PC-3 (cell line): ENCODE data around the gene TMEM86A. TPM values are rescaled to one million over a fixed set of nuclear protein-coding genes. Genes with fewer than 3 reads are reported as not detected.
"Not testable (repeated sequence)": the region's sequence is repeated elsewhere in the genome, so short reads cannot be mapped to it uniquely, and the experiment has no call there.

Source experiments
- ATAC-seq: fragments of 200-7000 bp; cut with Tn5 transposase; 2 replicates; pipeline ENCODE4 v1.9.1; 2020; ENCODE audit warnings: mild to moderate bottlenecking, moderate library complexity
- BruUV-seq: library from RNA; stranded (reverse); fragments of 400-500 nt; replicated peaks from 2 replicates; lab custom pipeline; 2021; lab: Mats Ljungman, UMichigan
- CTCF ChIA-PET: fragments of 300-600 bp; sonication (Branson Sonifier 250); formaldehyde crosslinking; loops from one replicate; lab custom pipeline; 2022; ENCODE audit warnings: antibody characterized with exemption; lab: Charles Lee
- POLR2A ChIA-PET: fragments of 300-600 bp; sonication (Branson Sonifier 250); formaldehyde crosslinking; loops from one replicate; lab custom pipeline; 2022; ENCODE audit warnings: antibody characterized with exemption; ENCODE audit not compliant: unreplicated experiment; lab: Charles Lee
- DNase-seq: peaks from one replicate; pipeline ENCODE4 v3.0.0-alpha.2; 2015
- H2AFZ ChIP-seq: fragments of 300-600 bp; sonication (generic); 2 replicates; pipeline ENCODE4 v1.6.0; 2016; ENCODE audit warnings: antibody characterized with exemption, low read length
- H3F3A ChIP-seq: fragments of 300-600 bp; sonication (generic); one replicate; pipeline ENCODE4 v1.6.0; 2017; ENCODE audit warnings: antibody characterized with exemption, low read length, control low read depth, mild to moderate bottlenecking; ENCODE audit not compliant: unreplicated experiment
- H3K27ac ChIP-seq: fragments of 300-600 bp; sonication (generic); 2 replicates; pipeline ENCODE4 v1.5.1; 2016; ENCODE audit warnings: mild to moderate bottlenecking, low read length
- H3K27me3 ChIP-seq: fragments of 300-600 bp; sonication (generic); 2 replicates; pipeline ENCODE4 v1.6.1; 2016; ENCODE audit warnings: low read length, mixed read lengths
- H3K36me3 ChIP-seq: fragments of 300-600 bp; sonication (generic); 2 replicates; pipeline ENCODE4 v1.6.1; 2016; ENCODE audit warnings: low read depth, mixed run types, low read length, mixed read lengths
- H3K4me1 ChIP-seq: fragments of 300-600 bp; sonication (generic); 2 replicates; pipeline ENCODE4 v1.5.1; 2016; ENCODE audit warnings: low read length; ENCODE audit not compliant: insufficient read depth
- H3K4me2 ChIP-seq: fragments of 300-600 bp; sonication (generic); 2 replicates; pipeline ENCODE4 v1.6.0; 2016; ENCODE audit warnings: low read length
- H3K4me3 ChIP-seq: fragments of 300-600 bp; sonication (generic); 2 replicates; pipeline ENCODE4 v1.5.1; 2016; ENCODE audit warnings: mild to moderate bottlenecking, low read length, mixed read lengths
- H3K79me2 ChIP-seq: fragments of 300-600 bp; sonication (generic); 2 replicates; pipeline ENCODE4 v1.6.1; 2017; ENCODE audit warnings: low read length, mixed read lengths
- H3K9ac ChIP-seq: fragments of 300-600 bp; sonication (generic); 2 replicates; pipeline ENCODE4 v1.6.0; 2016; ENCODE audit warnings: mild to moderate bottlenecking, low read length
- H3K9me2 ChIP-seq: fragments of 300-600 bp; sonication (generic); replicated peaks from 2 replicates; pipeline ENCODE4 v1.6.1; 2016; ENCODE audit warnings: mixed run types, low read length, mixed read lengths
- H3K9me3 ChIP-seq: fragments of 300-600 bp; sonication (generic); 2 replicates; pipeline ENCODE4 v1.6.1; 2016; ENCODE audit warnings: low read length, mixed read lengths
- H4K20me1 ChIP-seq: fragments of 300-600 bp; sonication (generic); 2 replicates; pipeline ENCODE4 v1.6.1; 2016; ENCODE audit warnings: low read length, mixed read lengths
- CTCF ChIP-seq: fragments of 300-600 bp; sonication (generic); conservative IDR thresholded peaks from 2 replicates; pipeline ENCODE4 v1.5.1; 2017; ENCODE audit warnings: antibody characterized with exemption, low read depth, mild to moderate bottlenecking, low read length
- EZH2 ChIP-seq: fragments of 300-600 bp; sonication (generic); IDR thresholded peaks from one replicate; pipeline ENCODE4 v1.6.1; 2017; ENCODE audit warnings: antibody characterized with exemption, mild to moderate bottlenecking, low read length; ENCODE audit not compliant: unreplicated experiment
- EZH2phosphoT487 ChIP-seq: fragments of 300-600 bp; sonication (generic); IDR thresholded peaks from 2 replicates; pipeline ENCODE4 v1.6.1; 2018; ENCODE audit warnings: mild to moderate bottlenecking, antibody characterized with exemption, low read length, borderline replicate concordance
- intact Hi-C: fragments of 100-400 bp; cut with micrococcal nuclease; formaldehyde crosslinking; loops from 2 replicates; pipeline ENCODE4 v1.9.0; 2023
- total RNA-seq: library from RNA; depleted of rRNA; stranded (reverse); fragments of >200 nt; gene quantifications from 2 replicates; pipeline ENCODE4 v1.2.3, GENCODE V29; 2014

Gene TMEM86A
- total RNA-seq, 1 experiment from 2014 or later, result 1.6 TPM

GRCh38 chr11:18682466-18682865, 16.1 kb upstream of the TMEM86A start:
- no peak for ATAC-seq
- no peak for DNase-seq
- no peaks in the 10 kb centered on the region for H3K36me3 ChIP-seq
- H3K4me1 ChIP-seq, result peaks cover 18% of the 10 kb centered on the region
- no peak for TF ChIP-seq EZH2
- TF ChIP-seq CTCF, result no peak
- TF ChIP-seq EZH2phosphoT487, result no peak
- no peaks in the 10 kb centered on the region for H3K9me3 ChIP-seq
- POLR2A ChIA-PET, result no interaction called here
- no peaks in the 10 kb centered on the region for H3K9me2 ChIP-seq
- H3K9ac ChIP-seq, result no peak overlapping the region
- no peak overlapping the region for H3K4me2 ChIP-seq
- intact Hi-C loops, result no loop called here
- H3K27ac ChIP-seq, result no peak overlapping the region
- CTCF ChIA-PET, result no interaction called here
- no TSS peak for BruUV-seq
- H2AFZ ChIP-seq, result no peak overlapping the region
- no peaks in the 10 kb centered on the region for H3F3A ChIP-seq
- no peaks in the 10 kb centered on the region for H3K27me3 ChIP-seq
- no peaks in the 10 kb centered on the region for H3K79me2 ChIP-seq
- H4K20me1 ChIP-seq, result no peaks in the 10 kb centered on the region
- no peak overlapping the region for H3K4me3 ChIP-seq

- Histone ChIP-seq H3K9me2 (no peaks in the 10 kb centered on the region), H3K4me1 (peaks cover 12% of the 10 kb centered on the region; the same call in 1 of the 2 replicates), H3K4me3 (no peak overlapping the region), H2AFZ (no peak overlapping the region), H3K27me3 (no peaks in the 10 kb centered on the region), H3K9me3 (no peaks in the 10 kb centered on the region), H4K20me1 (no peaks in the 10 kb centered on the region), H3F3A (no peaks in the 10 kb centered on the region), H3K9ac (no peak overlapping the region), H3K36me3 (no peaks in the 10 kb centered on the region), H3K79me2 (no peaks in the 10 kb centered on the region), H3K27ac (no peak overlapping the region), H3K4me2 (no peak overlapping the region)
- ChIA-PET POLR2A (interaction anchor here (0.5 kb wide), 1 partner anchor 32 kb away, joined by 10 read pairs; no protein-coding TSS in a partner anchor), CTCF (no interaction called here)
- intact Hi-C loops, result no loop called here
- no peak for ATAC-seq
- no peak for DNase-seq
- no peak for TF ChIP-seq CTCF
- TF ChIP-seq EZH2phosphoT487, result no peak
- TF ChIP-seq EZH2, result no peak
- no TSS peak for BruUV-seq
Observed at GRCh38 chr11:18684267-18684666, 14.3 kb upstream of the TMEM86A start.

GRCh38 chr11:18691467-18692140, 7.0 kb upstream of the TMEM86A start:
- H3K36me3 ChIP-seq, H3K9me2 ChIP-seq, DNase-seq, ATAC-seq, BruUV-seq, H3F3A ChIP-seq, H3K79me2 ChIP-seq, H3K4me3 ChIP-seq, H3K4me2 ChIP-seq, H3K4me1 ChIP-seq, intact Hi-C loops, H3K9me3 ChIP-seq, H4K20me1 ChIP-seq, POLR2A ChIA-PET, H3K9ac ChIP-seq, H3K27me3 ChIP-seq, H2AFZ ChIP-seq, H3K27ac ChIP-seq, CTCF ChIA-PET: not testable (repeated sequence)
